GM12891 (cell line): ENCODE measurements around the gene SMAD9.

Experiments
- DNase-seq: peaks from one replicate; pipeline ENCODE4 v3.0.0; 2011; ENCODE audit warnings: low spot score; ENCODE audit not compliant: insufficient read length
- FAIRE-seq: peaks from 2 replicates; lab custom pipeline; 2011; peaks lifted over from hg19 to GRCh38; lab: Jason Lieb, UNC
- PAX5 ChIP-seq: IDR thresholded peaks from 2 replicates; pipeline ENCODE4 v1.6.1; 2011; ENCODE audit warnings: low read length, moderate library complexity, mild to moderate bottlenecking; ENCODE audit not compliant: insufficient read depth, severe bottlenecking
- POLR2A ChIP-seq: IDR thresholded peaks from 2 replicates; pipeline ENCODE4 v1.6.1; 2011; ENCODE audit warnings: low read depth, low read length, control low read depth
- POLR2AphosphoS5 ChIP-seq: IDR thresholded peaks from 2 replicates; pipeline ENCODE4 v1.6.1; 2011; ENCODE audit warnings: low read depth, low read length, control low read depth
- POU2F2 ChIP-seq: IDR thresholded peaks from 2 replicates; pipeline ENCODE4 v1.6.1; 2011; ENCODE audit warnings: low read depth, mild to moderate bottlenecking, control low read depth, low read length, moderate library complexity
- SPI1 ChIP-seq: IDR thresholded peaks from 2 replicates; pipeline ENCODE4 v1.6.1; 2011; ENCODE audit warnings: low read depth, low read length, control low read depth
- TAF1 ChIP-seq: IDR thresholded peaks from 2 replicates; pipeline ENCODE4 v1.6.1; 2011; ENCODE audit warnings: low read depth, low read length, control low read depth

The SMAD9 gene

GRCh38 chr13:36820222-36820621 is 99.8 kb downstream of the SMAD9 start:
- FAIRE-seq (no peak), DNase-seq (no peak)
- TF ChIP-seq POLR2A (no peak), POLR2AphosphoS5 (no peak), TAF1 (no peak), POU2F2 (no peak), SPI1 (no peak), PAX5 (no peak)

GRCh38 chr13:36819739-36820090 is 100.3 kb downstream of the SMAD9 start:
- no peak for TF ChIP-seq POLR2A
- TF ChIP-seq SPI1: no peak
- TF ChIP-seq PAX5: no peak
- TF ChIP-seq TAF1: no peak
- FAIRE-seq: peak; percentile 72
- DNase-seq: peak; percentile 6

- DNase-seq (peak; percentile 85), FAIRE-seq (peak; percentile 99)
- TF ChIP-seq POLR2A (peak; percentile 55; the same call in 1 of the 2 replicates), TAF1 (no peak), POU2F2 (0 out of 2 replicates have a peak, but pooled peaks have one; percentile 56)
Observed at GRCh38 chr13:36818804-36819738, 101.0 kb downstream of the SMAD9 start, which contains the start of gene RFXAP. Gene RFXAP (plus strand): TSS chr13:36819222. CDS start chr13:36819358, 136 bp downstream.

- TF ChIP-seq PAX5 (no peak), POLR2A (no peak)
- FAIRE-seq: no peak
- no peak for DNase-seq
Observed at GRCh38 chr13:36817996-36818803, 101.8 kb downstream of the SMAD9 start.

- DNase-seq (no peak), FAIRE-seq (no peak)
- TF ChIP-seq TAF1 (no peak), POLR2A (no peak), POU2F2 (no peak), PAX5 (no peak), POLR2AphosphoS5 (no peak), SPI1 (no peak)
Observed at GRCh38 chr13:36815062-36815461, 105.0 kb downstream of the SMAD9 start.

GRCh38 chr13:36814465-36814864 is 105.6 kb downstream of the SMAD9 start:
- FAIRE-seq: no peak
- TF ChIP-seq SPI1: no peak
- TF ChIP-seq POLR2A: no peak
- TF ChIP-seq TAF1: no peak
- TF ChIP-seq POU2F2: no peak
- TF ChIP-seq POLR2AphosphoS5: no peak
- TF ChIP-seq PAX5: no peak
- DNase-seq: no peak

- DNase-seq: no peak
- no peak for FAIRE-seq
- TF ChIP-seq POU2F2 (no peak), POLR2A (no peak), TAF1 (no peak), POLR2AphosphoS5 (no peak), SPI1 (no peak), PAX5 (no peak)
Observed at GRCh38 chr13:36813225-36813624, 106.8 kb downstream of the SMAD9 start.

GRCh38 chr13:36807616-36808015 is 112.4 kb downstream of the SMAD9 start:
- no peak for FAIRE-seq
- TF ChIP-seq POLR2A: no peak
- no peak for TF ChIP-seq SPI1
- TF ChIP-seq POLR2AphosphoS5: no peak
- TF ChIP-seq TAF1: no peak
- no peak for TF ChIP-seq POU2F2
- no peak for TF ChIP-seq PAX5
- DNase-seq: no peak

- TF ChIP-seq POU2F2: no peak
- no peak for TF ChIP-seq POLR2A
- TF ChIP-seq POLR2AphosphoS5: no peak
- TF ChIP-seq SPI1: peak; percentile 81
- no peak for TF ChIP-seq TAF1
- TF ChIP-seq PAX5: no peak
- FAIRE-seq (no peak), DNase-seq (no peak)
Observed at GRCh38 chr13:36806102-36806501, 113.9 kb downstream of the SMAD9 start.
